GM12801 (cell line): ENCODE results near the gene TTLL8.

ENCODE experiments used
- TF ChIP-seq, protein P1 (sequence below): IDR thresholded peaks from one replicate; pipeline ENCODE4 v1.5.1; 2011; ENCODE audit warnings: control low read depth; ENCODE audit not compliant: insufficient read length; ENCODE audit errors: extremely low read depth

The TTLL8 gene

DNA sequence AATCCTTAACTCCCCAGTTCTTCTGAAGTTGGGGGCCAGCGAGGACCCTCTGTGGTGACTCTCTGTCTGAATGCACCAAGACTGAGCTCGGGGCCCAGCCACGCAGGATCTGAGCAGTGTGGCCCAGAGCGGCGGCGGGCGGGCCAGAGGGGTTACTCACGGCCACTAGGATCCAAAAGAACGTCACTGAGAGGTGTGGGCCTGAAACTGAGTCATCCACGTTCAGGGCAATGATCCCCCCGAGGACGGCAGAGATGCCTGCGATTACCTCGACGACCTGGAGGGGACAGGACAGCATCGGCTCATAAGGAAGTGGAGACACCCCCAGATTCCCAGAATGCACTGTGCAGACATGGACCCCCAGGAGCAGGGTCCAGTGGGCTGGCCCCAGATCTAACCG lies 16.0 kb upstream of the TTLL8 start:
- TF ChIP-seq, protein P1, sequence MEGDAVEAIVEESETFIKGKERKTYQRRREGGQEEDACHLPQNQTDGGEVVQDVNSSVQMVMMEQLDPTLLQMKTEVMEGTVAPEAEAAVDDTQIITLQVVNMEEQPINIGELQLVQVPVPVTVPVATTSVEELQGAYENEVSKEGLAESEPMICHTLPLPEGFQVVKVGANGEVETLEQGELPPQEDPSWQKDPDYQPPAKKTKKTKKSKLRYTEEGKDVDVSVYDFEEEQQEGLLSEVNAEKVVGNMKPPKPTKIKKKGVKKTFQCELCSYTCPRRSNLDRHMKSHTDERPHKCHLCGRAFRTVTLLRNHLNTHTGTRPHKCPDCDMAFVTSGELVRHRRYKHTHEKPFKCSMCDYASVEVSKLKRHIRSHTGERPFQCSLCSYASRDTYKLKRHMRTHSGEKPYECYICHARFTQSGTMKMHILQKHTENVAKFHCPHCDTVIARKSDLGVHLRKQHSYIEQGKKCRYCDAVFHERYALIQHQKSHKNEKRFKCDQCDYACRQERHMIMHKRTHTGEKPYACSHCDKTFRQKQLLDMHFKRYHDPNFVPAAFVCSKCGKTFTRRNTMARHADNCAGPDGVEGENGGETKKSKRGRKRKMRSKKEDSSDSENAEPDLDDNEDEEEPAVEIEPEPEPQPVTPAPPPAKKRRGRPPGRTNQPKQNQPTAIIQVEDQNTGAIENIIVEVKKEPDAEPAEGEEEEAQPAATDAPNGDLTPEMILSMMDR, result no peak

DNA sequence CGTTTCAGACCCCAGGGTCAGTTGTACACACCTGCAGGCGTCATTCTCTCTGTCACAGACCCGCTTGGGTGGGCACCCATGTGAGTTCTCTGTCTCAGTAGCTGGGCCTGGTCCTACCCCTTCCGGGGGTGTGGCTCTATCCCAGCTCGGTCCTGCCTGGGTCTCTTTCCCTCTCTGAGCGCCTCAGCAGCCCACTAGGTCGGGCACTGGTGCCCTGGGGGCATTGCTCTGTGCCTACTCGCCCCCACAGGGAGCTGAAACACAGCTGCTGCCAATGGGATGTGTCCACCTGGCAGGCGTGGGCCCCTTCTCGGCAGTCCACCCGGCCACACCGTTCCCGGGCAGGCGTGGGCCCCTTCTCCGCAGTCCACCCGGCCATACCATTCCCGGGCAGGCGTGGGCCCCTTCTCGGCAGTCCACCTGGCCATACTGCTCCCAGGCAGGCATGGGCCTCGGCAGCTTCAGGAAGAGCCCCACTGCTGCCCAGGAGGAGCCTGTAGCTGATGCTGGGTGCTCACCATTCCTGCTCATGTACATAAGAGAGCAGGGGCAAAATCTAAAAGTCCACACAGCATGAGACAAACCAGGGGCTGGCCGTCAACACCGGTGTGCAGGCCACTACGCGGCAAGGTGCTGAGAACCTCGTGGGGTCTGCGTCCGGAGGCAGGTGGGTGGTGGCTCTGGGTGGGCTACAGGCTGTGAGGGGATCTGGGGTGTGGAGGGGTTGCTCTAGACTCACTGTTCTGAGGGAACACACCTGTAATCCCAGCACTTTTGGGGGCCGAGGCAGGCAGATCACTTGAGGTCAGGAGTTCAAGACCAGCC lies 14.8 kb upstream of the TTLL8 start:
- TF ChIP-seq, protein P1, result no peak

DNA sequence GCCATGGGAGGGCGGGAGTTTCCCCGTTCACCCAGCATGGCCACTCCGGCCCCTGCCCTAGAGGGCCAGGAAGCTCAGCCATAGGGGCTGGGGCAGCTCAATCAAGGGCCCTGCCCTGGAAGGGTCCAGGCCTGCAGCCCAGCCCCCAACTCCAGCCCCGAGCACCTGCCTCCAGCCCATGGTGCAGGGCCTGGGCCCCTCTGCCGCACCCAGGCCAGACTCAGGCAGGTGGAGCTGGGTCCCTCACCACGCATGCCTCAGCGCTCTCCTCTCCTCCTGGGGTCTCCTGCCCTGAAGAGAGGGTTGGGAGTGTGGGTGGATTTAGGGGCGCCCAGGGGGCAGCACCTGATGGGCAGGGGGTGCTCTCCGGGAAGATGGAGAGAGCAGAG lies 14.1 kb upstream of the TTLL8 start:
- TF ChIP-seq, protein P1, result no peak

DNA sequence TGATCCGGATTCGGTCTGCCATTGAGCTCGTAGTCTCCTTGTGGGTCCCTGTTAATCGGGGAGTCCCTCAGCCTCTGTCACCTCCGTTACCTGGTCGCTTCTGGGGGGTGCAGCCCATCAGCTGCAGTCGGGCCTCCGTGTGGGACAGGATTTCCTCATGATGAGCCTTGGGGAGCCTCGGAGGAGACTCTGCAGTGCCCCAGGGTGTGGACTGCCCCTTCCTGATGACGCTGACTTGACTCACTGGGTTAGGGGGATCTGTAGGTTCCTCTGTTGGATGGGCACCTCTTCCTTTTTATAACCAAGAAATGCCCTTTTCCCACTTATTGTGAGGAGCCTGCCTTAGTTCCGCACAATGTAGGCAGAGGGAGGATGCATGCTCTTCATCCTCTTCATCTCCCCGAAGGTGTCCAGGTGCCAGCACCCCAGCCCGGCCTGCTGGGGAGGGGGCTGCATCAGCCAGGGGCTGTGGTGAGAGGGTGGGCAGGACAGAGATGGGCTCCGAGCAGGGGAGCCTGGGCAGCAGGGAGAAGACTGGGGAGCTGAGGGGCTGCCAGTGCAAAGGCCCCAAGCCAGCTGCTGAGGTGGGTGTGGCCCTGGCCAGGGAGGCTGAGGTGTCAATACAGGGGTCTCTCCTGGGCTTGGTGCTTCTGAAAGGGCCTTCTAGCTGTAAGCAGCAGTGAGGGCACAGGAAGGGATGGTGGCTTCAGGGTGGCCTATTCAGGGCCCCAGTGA lies 13.5 kb upstream of the TTLL8 start:
- TF ChIP-seq, protein P1, result no peak

DNA sequence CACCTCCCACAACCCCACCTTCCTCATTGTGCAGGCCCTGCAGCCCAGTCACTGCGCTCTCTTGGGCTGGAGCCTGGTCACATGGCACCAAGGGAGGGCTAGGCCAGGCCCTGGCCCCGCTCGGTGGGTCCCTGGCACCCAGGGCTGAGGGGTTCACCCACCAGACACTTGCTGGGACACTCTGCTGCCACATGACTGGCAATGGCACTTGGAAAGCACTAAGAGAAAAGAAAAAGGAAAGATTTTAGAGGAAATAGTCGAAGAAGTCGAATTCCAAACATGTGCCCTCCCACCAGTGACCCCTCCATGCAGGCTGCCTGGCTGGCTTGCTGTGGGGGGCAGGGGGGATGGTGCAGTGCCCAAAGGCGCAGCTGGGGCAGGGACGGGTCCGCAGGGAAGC lies 12.3 kb upstream of the TTLL8 start:
- TF ChIP-seq, protein P1, result no peak

DNA sequence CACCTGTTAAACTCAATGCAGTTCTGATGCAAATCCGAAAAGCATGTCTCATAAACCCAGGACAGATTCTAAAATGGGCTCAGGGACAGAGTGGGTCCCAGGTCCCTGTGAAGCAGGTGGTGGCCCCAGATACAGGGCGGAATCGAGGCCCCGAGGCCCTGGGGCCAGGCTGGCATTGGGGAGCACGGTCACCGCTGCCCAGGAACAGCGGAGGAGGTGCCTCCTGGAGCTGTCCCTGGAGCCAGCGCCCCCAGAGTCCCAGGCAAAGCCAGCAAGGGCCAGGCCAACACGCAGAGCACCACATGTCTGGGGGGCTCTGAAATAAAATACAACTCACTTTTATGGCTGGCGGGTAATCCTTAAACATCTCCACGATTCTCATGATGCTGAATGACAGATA lies 10.0 kb upstream of the TTLL8 start:
- TF ChIP-seq, protein P1, result no peak

DNA sequence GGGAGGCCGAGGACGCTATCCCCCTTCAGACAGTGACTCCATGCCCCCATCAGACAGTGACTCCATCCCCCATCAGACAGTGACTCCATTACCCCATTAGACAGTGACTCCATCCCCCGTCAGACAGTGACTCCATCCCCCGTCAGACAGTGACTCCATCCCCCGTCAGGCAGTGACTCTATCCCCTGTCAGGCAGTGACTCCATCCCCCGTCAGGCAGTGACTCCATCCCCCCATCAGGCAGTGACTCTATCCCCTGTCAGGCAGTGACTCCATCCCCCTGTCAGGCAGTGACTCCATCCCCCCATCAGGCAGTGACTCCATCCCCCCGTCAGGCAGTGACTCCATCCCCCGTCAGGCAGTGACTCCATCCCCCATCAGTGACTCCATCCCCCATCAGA lies 9.1 kb upstream of the TTLL8 start:
- TF ChIP-seq, protein P1, result no peak
